Activated T-cell treated with anti-CD3 and anti-CD28 coated beads for 48 hours (primary cell): ENCODE measurements around the gene OR6J1.
"Not testable (repeated sequence)": the region's sequence is repeated elsewhere in the genome, so short reads cannot be mapped to it uniquely, and the experiment has no call there.

Experiments
- DNase-seq: peaks from one replicate; pipeline ENCODE4 v3.0.0-alpha.2; 2020; ENCODE audit warnings: low read depth

The OR6J1 gene

GRCh38 chr14:22644305-22644635 is at the start of gene OR6J1:
Gene OR6J1, minus strand, starts transcription at chr14:22644352. Its CDS starts 9,541 bp downstream, at chr14:22634811.
- DNase-seq, result no peak

DNA sequence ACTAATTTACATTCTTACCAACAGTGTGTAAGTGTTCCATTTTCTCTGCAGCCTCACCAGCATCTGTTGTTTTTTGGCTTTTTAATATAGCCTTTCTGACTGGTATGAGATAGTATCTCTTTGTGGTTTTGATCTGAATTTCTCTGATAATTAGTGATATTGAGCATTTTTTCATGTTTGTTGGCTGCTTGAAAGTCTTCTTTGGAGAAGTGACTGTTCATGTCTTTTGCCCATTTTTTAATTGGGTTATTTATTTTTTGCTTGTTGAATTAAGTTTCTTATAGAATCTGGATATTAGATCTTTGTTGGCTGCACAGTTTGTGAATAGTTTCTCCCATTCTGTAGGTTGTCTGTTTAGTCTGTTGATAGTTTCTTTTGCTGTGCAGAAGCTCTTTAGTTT is 48.0 kb upstream of the OR6J1 start:
- DNase-seq, result no peak

- DNase-seq, result no peak
Observed at GRCh38 chr14:22691171-22691570, 47.0 kb upstream of the OR6J1 start.

DNA sequence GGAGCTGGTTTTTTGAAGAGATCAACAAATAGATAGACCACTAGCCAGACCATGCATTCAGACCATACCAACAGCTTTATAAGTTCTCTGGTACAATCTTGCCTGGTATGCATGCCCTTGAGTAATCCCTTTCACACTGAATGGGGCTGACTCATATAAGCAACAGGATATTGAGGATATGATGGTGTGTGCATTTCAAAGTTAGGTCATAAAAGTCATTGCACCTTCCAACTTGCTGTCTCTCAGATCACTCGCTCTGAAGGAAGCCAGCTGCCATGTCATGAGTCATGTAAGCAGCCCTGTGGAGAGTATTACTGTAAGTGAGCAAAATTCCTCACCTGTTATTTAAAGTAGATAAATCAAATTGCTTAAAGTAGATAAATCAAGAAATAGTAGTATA is 45.0 kb upstream of the OR6J1 start:
- DNase-seq, result no peak

GRCh38 chr14:22687969-22688368 is 43.8 kb upstream of the OR6J1 start:
- DNase-seq, result not testable (repeated sequence)

GRCh38 chr14:22686176-22686611 is 42.0 kb upstream of the OR6J1 start:
- not testable (repeated sequence) for DNase-seq

DNA sequence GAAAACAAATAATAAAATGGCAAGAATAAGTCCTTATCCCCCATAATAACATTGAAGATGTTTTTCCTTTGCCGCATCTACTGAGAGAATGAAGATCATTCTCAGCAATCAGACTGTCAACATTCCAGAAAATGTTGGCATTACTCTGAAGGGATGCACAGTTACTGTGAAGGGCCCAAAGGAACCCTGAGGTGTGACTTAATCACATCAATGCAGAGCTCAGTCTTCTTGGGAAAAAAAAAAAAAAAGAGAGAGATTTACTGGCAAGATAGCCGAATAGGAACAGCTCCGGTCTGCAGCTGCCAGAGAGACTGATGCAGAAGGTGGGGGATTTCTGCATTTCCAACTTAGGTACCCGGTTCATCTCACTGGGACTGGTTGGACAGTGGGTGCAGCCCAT is 41.3 kb upstream of the OR6J1 start:
- DNase-seq, result no peak

GRCh38 chr14:22683428-22683827 is 39.3 kb upstream of the OR6J1 start:
- DNase-seq, result not testable (repeated sequence)

GRCh38 chr14:22678221-22678620 is 34.1 kb upstream of the OR6J1 start:
- DNase-seq, result no peak

DNA sequence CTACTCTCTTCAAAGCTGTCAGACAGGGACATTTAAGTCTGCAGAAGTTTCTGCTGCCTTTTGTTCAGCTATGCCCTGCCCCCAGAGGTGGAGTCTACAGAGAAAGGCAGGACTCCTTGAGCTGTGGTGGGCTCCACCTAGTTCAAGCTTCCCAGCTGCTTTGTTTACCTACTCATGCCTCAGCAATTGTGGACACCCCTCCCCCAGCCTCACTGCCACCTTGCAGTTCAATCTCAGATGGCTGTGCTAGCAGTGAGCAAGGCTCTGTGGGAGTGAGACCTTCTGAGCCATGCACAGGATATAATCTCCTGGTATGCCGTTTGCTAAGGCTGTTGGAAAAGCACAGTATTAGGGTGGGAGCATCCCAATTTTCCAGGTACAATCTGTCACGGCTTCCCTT is 33.4 kb upstream of the OR6J1 start:
- DNase-seq, result not testable (repeated sequence)

DNA sequence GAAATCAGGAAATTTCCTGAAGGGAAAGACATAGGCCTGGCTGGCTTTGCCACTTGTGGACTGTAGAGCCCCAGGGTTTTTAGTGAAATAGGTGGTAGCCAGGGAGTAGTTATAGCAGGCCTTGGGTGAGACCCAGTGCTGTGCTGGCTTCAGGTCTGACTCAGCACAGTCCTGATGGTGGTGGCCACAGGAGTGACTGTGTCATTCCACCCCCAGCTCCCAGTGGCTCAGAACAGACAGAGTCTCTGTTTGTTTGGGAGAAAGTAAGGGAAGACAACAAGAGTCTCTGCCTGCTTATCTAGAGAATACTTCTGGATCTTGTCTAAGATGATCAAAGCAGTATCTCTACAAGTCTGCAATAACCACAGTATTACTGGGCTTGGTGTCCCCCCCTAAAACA is 27.5 kb upstream of the OR6J1 start:
- no peak for DNase-seq

DNA sequence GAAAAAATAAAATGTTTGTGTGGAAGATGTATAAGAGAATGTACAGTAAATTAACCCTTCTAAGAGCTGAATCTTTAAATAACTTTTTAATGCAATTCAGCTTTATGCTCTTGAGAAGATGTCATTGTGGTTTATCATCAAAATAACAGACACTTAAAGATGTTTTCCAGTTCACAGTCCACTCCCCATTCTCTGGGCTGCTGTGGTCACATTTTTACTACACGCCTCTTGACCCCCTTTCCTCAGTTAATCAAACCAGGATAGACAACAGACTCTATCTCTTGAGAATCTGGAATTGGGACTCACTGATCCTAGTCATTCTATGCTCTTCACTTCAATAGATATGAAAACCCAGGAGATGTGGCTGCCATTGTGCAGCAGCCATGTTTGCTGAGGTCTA is 24.7 kb upstream of the OR6J1 start:
- no peak for DNase-seq

DNA sequence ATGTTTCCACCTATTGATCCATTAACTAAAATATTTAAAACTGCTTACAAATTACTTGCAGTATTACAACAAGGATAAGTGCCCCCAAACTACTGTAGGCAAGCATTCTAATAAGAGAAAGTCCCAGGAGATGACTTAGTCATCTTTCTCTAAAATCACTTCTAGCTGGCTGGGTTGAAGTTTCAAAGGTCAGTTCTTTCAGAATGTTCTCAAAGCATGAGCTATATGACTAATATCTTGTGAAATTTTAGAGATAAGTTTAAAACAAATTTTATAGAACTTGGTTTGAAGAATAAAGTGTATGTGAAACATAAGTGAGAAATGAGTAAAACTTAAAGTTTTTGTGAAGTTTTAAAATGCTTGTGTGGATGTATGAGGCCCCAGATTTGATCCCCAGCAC is 24.3 kb upstream of the OR6J1 start:
- DNase-seq, result no peak

DNA sequence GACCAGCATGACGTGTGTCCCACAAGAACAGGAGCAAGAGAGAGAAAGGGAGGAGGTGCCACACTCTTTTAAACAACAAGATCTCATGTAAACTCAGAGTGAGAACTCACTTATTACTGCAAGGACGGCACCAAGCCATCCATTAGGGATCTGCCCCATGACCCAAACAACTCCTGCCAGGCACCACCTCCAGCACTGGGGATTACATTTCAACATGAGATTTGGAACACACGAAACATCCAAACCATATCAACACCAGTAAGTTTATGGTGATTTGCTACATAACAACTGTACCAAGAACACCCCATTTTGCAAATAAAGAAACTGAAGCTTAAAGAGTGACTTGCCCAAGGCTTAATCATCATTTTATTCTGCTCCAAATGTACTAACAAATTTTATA is 23.7 kb upstream of the OR6J1 start:
- DNase-seq, result no peak

DNA sequence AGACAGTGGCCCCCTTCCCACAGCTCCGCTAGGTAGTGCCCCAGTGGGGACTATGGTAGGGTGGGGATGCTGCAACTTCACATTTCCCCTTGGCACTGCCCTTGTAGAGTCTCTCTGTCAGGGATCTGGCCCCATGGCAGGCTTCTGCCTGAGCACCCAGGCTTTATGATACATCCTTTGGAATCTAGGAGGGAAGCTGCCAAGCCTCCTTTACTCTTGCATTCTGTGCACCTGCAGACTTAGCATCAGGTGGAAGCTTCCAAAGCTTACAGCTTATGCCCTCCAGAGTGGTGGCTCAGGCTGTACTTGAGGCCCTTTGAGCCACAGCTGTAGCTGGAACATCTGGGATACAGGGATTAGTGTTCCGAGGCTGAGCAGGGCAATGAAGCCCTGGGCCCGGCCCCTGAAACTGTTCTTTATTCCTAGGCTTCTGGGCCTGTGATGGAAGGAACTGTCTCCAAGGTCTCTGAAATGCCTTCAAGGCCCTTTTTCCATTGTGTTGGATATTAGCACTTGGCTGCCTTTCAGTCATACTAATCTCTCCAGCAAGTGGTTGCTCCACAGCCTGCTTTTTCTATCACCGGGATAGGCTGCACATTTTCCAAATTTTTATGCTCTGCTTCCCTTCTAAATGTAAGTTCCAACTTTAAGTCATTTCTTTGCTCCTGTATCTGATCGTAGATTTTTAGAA is 22.2 kb upstream of the OR6J1 start:
- DNase-seq, result no peak

DNA sequence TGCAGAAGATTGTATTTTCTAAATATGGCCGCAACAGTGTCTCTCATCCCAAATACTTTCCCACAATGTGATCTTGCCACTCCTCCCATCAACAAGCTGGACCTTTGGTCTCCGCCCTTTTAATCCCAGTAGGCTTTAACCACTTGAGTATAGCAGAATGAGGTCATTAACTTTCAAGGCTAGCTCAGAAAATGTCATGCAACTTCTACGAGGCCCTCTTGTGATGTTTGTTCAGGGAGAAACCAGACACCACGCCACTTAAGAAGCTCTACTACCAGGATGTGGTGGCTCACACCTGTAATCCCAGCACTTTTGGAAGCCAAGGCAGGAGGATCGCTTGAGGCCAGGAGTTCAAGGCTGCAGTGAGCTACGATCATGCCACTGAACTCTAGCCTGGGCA is 20.1 kb upstream of the OR6J1 start:
- DNase-seq, result no peak

DNA sequence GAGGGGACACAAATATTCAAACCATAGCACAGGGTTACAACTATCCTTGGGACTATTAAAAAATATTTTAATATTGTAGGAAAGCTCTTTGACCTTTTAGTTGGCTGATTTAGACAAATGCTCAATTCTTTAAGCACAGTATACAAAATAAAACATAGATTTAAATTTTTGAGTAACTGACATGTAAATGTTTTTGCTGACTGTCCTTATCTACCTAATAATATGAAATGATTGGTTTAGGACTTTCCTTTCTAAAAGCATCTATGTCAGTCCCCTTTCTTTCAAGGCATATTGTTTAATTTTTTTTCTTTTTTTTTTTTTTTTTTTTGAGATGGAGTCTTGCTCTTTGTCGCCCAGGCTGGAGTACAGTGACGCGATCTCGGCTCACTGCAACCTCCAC is 16.5 kb upstream of the OR6J1 start:
- no peak for DNase-seq

- DNase-seq, result no peak
Observed at GRCh38 chr14:22658946-22659345, 14.8 kb upstream of the OR6J1 start.

DNA sequence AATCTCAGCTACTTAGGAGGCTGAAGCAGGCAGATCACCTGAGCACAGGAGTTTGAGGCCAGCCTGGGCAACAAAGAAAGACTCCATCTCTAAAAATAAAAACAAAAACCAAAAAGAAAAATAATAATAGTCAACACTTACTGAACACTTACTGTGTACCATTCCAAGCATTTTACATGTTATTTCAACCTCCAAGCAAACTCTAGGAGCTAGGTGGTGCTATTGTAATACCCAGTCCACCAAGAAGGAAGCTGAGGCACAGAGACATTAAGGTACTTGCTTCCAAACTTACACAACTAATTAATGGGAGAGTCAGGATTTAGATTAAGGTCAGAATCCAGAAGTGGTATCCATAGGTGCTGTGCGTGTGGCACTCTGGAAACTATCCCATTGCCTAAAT is 13.7 kb upstream of the OR6J1 start:
- no peak for DNase-seq

- DNase-seq, result no peak
Observed at GRCh38 chr14:22656945-22657731, 13.0 kb upstream of the OR6J1 start.

- no peak for DNase-seq
Observed at GRCh38 chr14:22656226-22656625, 12.1 kb upstream of the OR6J1 start.

GRCh38 chr14:22653012-22653621 is 9.0 kb upstream of the OR6J1 start:
- DNase-seq, result peak; percentile 40

DNA sequence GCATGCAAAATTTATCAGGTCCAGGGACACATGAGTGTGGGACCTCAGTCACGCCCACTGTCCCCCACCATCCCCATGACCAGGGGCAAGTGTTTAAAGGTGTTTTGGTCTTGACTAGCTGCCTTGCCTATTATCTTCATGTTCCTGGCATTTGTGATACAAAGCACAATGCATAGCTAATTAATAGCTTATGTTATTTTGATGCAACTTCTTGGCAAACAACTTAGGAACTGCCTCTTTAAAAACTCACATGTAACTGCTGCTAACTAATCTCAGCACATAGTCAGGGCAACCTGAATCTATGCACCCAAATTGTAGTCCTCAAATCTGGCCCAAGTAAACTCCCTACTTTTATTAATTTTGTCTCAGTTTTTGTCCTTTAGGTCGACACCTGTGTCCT is 7.4 kb upstream of the OR6J1 start:
- DNase-seq, result no peak
